Progenitor cell of endocrine pancreas (in vitro differentiated cells): ENCODE measurements around the gene HMX2. TPM values are rescaled to one million over a fixed set of nuclear protein-coding genes. Genes with fewer than 3 reads are reported as not detected.
"Not testable (repeated sequence)": the region's sequence is repeated elsewhere in the genome, so short reads cannot be mapped to it uniquely, and the experiment has no call there.

Source experiments
- DNase-seq: peaks from one replicate; pipeline ENCODE4 v3.0.0; 2021; ENCODE audit warnings: low spot score; ENCODE audit not compliant: unreplicated experiment
- H3K27ac Mint-ChIP-seq: 2 replicates; pipeline ENCODE4 v1.8.0; 2021; ENCODE audit warnings: mild to moderate bottlenecking, moderate library complexity, mixed read lengths
- H3K27me3 Mint-ChIP-seq: 2 replicates; pipeline ENCODE4 v1.8.0; 2021; ENCODE audit warnings: mixed read lengths
- H3K36me3 Mint-ChIP-seq: 2 replicates; pipeline ENCODE4 v1.8.0; 2022; ENCODE audit warnings: mixed read lengths; ENCODE audit not compliant: insufficient read depth
- H3K4me1 Mint-ChIP-seq: 2 replicates; pipeline ENCODE4 v1.8.0; 2021; ENCODE audit warnings: low read depth, mixed read lengths
- H3K4me3 Mint-ChIP-seq: 2 replicates; pipeline ENCODE4 v1.8.0; 2021; ENCODE audit warnings: low read depth, mild to moderate bottlenecking, moderate library complexity, mixed read lengths
- H3K9me3 Mint-ChIP-seq: 2 replicates; pipeline ENCODE4 v1.8.0; 2021; ENCODE audit warnings: low read depth, mixed read lengths
- CTCF ChIP-seq: fragments of 200-600 bp; sonication (generic); IDR thresholded peaks from one replicate; pipeline ENCODE4 v1.5.0; 2021; ENCODE audit warnings: antibody characterized with exemption, mild to moderate bottlenecking; ENCODE audit not compliant: unreplicated experiment
- total RNA-seq: library from RNA; stranded (reverse); gene quantifications from 2 replicates; pipeline ENCODE4 v1.2.1, GENCODE V29; 2021

The HMX2 gene
- total RNA-seq, 1 donor from 2014 or later, result not detected

GRCh38 chr10:123164319-123164718, 16.4 kb downstream of the HMX2 start:
- H3K27ac Mint-ChIP-seq, result no peak overlapping the region

GRCh38 chr10:123165445-123166072, 17.6 kb downstream of the HMX2 start:
- no peaks in the 10 kb centered on the region for H3K4me1 Mint-ChIP-seq
- no peak overlapping the region for H3K27ac Mint-ChIP-seq
- DNase-seq, result no peak
- H3K9me3 Mint-ChIP-seq, result no peaks in the 10 kb centered on the region
- H3K27me3 Mint-ChIP-seq, result no peaks in the 10 kb centered on the region
- peak; percentile 6 for TF ChIP-seq CTCF
- peaks cover 15% of the 10 kb centered on the region for H3K36me3 Mint-ChIP-seq
- no peak overlapping the region for H3K4me3 Mint-ChIP-seq

More at GRCh38 chr10:123164319-123164718, 16.4 kb downstream of the HMX2 start:
- no peak for TF ChIP-seq CTCF
- H3K4me3 Mint-ChIP-seq, result no peak overlapping the region
- no peaks in the 10 kb centered on the region for H3K27me3 Mint-ChIP-seq
- no peaks in the 10 kb centered on the region for H3K9me3 Mint-ChIP-seq
- no peak for DNase-seq
- H3K36me3 Mint-ChIP-seq, result peaks cover 16% of the 10 kb centered on the region
- H3K4me1 Mint-ChIP-seq, result no peaks in the 10 kb centered on the region

GRCh38 chr10:123166618-123167017, 18.7 kb downstream of the HMX2 start:
- H3K4me3 Mint-ChIP-seq, result no peak overlapping the region
- H3K9me3 Mint-ChIP-seq, result no peaks in the 10 kb centered on the region
- H3K36me3 Mint-ChIP-seq, result peaks cover 10% of the 10 kb centered on the region
- no peak overlapping the region for H3K27ac Mint-ChIP-seq
- H3K27me3 Mint-ChIP-seq, result no peaks in the 10 kb centered on the region
- no peaks in the 10 kb centered on the region for H3K4me1 Mint-ChIP-seq
- DNase-seq, result no peak
- no peak for TF ChIP-seq CTCF

DNA sequence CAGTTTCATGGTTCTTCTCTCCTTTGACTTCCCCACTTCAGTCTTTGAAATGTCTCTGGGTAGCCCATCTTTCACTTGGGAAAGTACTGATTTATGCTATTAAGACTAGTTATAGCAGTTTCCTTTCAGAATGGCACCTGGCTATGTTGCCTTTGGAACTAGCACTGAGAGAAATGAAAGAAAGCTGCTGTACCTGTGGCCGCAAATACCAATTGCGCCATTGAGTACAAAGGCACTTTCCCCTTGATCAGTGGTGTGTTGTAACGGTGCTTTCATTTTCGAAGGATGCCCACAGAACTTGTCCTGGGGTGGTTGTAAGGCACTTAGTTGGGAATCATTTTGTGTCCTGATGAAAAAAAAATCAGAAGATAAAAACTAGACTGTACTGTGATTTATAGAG, 23.0 kb downstream of the HMX2 start:
- Mint-ChIP-seq H3K27ac (no peak overlapping the region), H3K27me3 (no peaks in the 10 kb centered on the region), H3K4me1 (peaks cover 5% of the 10 kb centered on the region), H3K4me3 (no peak overlapping the region), H3K36me3 (peaks cover 12% of the 10 kb centered on the region), H3K9me3 (no peaks in the 10 kb centered on the region)
- TF ChIP-seq CTCF, result no peak
- DNase-seq, result no peak

DNA sequence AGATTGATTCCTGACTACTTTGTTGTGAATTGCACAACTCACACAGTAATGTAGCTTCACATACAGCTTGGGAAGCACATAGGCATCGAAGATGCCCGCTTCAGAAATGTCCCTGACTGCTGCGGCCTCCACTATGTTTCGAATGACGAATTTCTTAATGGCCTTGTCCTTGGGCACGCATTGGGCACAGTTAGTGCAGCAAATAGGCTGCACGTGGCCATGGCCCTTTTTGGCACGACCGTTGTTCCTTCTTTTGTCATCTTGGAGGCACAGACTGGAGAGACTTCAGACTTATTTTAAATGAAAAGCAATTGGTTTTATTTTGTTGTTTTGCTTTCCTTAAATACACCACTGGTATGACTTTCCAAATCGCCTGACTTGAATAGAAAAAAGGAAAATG, 23.7 kb downstream of the HMX2 start:
- not testable (repeated sequence) for H3K27me3 Mint-ChIP-seq, DNase-seq, H3K9me3 Mint-ChIP-seq, H3K4me3 Mint-ChIP-seq, H3K27ac Mint-ChIP-seq, H3K4me1 Mint-ChIP-seq
- peaks cover 12% of the 10 kb centered on the region for H3K36me3 Mint-ChIP-seq
